HG03175 (cell line): ENCODE data around the gene DGKG.

ENCODE experiments used
- ATAC-seq: cut with Tn5 transposase; IDR thresholded peaks from one replicate; pipeline ENCODE4 v1.9.1; 2021; ENCODE audit warnings: mild to moderate bottlenecking, moderate library complexity; ENCODE audit not compliant: unreplicated experiment

DGKG gene

GRCh38 chr3:186181901-186182300, 180.1 kb downstream of the DGKG start:
- no peak for ATAC-seq

- ATAC-seq: no peak
Measured at GRCh38 chr3:186180891-186181481, 181.0 kb downstream of the DGKG start.

GRCh38 chr3:186180151-186180550, 181.9 kb downstream of the DGKG start:
- ATAC-seq: no peak

GRCh38 chr3:186178412-186178811, 183.6 kb downstream of the DGKG start:
- no peak for ATAC-seq

GRCh38 chr3:186176373-186176990, 185.6 kb downstream of the DGKG start:
- no peak for ATAC-seq

GRCh38 chr3:186173224-186173815, 188.7 kb downstream of the DGKG start:
- no peak for ATAC-seq

GRCh38 chr3:186172353-186172752, 189.7 kb downstream of the DGKG start:
- no peak for ATAC-seq

- no peak for ATAC-seq
Measured at GRCh38 chr3:186171521-186171920, 190.5 kb downstream of the DGKG start.

GRCh38 chr3:186170516-186170915, 191.5 kb downstream of the DGKG start:
- no peak for ATAC-seq

- ATAC-seq: no peak
Measured at GRCh38 chr3:186169379-186169778, 192.7 kb downstream of the DGKG start.

GRCh38 chr3:186168976-186169375, 193.1 kb downstream of the DGKG start:
- ATAC-seq: no peak

- ATAC-seq: no peak
Measured at GRCh38 chr3:186167646-186168395, 194.2 kb downstream of the DGKG start.

- no peak for ATAC-seq
Measured at GRCh38 chr3:186166491-186167288, 195.3 kb downstream of the DGKG start.

- no peak for ATAC-seq
Measured at GRCh38 chr3:186166036-186166435, 196.0 kb downstream of the DGKG start.

GRCh38 chr3:186165331-186165730, 196.7 kb downstream of the DGKG start:
- ATAC-seq: no peak

- ATAC-seq: no peak
Measured at GRCh38 chr3:186164696-186165095, 197.3 kb downstream of the DGKG start.

GRCh38 chr3:186162221-186162620, 199.8 kb downstream of the DGKG start:
- peak; percentile 58 for ATAC-seq

GRCh38 chr3:186160691-186161243, 201.3 kb downstream of the DGKG start:
- ATAC-seq: no peak

GRCh38 chr3:186154641-186155040, 207.4 kb downstream of the DGKG start:
- ATAC-seq: no peak

GRCh38 chr3:186152889-186153292, 209.1 kb downstream of the DGKG start:
- peak; percentile 96 for ATAC-seq

GRCh38 chr3:186152361-186152798, 209.7 kb downstream of the DGKG start:
- ATAC-seq: peak; percentile 26
